Activated CD4-positive, alpha-beta T cell treated with anti-CD3 and anti-CD28 coated beads, Interleukin-2, amount 50 U/mL, for 24 hours (primary cell): Measurements from ENCODE around the gene PDCD2L.
"Not testable (repeated sequence)": the region's sequence is repeated elsewhere in the genome, so short reads cannot be mapped to it uniquely, and the experiment has no call there.

Experiments
- DNase-seq, 2 donors: peaks; one replicate each; pipeline ENCODE4 v3.0.0-alpha.2; 2020; ENCODE audit warnings: low read depth in 1 of 2, low spot score in 1 of 2

The PDCD2L gene

GRCh38 chr19:34404109-34404909, at the start of gene PDCD2L:
Gene PDCD2L (plus strand): TSS chr19:34404399. CDS start chr19:34404431, 32 bp downstream.
- DNase-seq, result peak; percentile 89 to 91

- DNase-seq, result no peak
Measured at GRCh38 chr19:34355201-34355600, 49.0 kb upstream of the PDCD2L start.

GRCh38 chr19:34356875-34357274, 47.3 kb upstream of the PDCD2L start:
- no peak for DNase-seq

- no peak for DNase-seq
Measured at GRCh38 chr19:34357431-34357830, 46.8 kb upstream of the PDCD2L start.

GRCh38 chr19:34359140-34359953, 44.9 kb upstream of the PDCD2L start:
- peak; percentile 94 to 95 for DNase-seq

- DNase-seq, result no peak
Measured at GRCh38 chr19:34359954-34360315, 44.3 kb upstream of the PDCD2L start.

- no peak for DNase-seq
Measured at GRCh38 chr19:34360354-34360909, 43.8 kb upstream of the PDCD2L start.

- no peak for DNase-seq
Measured at GRCh38 chr19:34362679-34363069, 41.5 kb upstream of the PDCD2L start.

- no peak for DNase-seq
Measured at GRCh38 chr19:34363094-34363493, 41.1 kb upstream of the PDCD2L start.

GRCh38 chr19:34363930-34364329, 40.3 kb upstream of the PDCD2L start:
- no peak for DNase-seq

GRCh38 chr19:34364462-34364829, 39.8 kb upstream of the PDCD2L start:
- DNase-seq, result no peak

- DNase-seq, result peak; percentile 56 to 58
Measured at GRCh38 chr19:34364830-34365462, 39.3 kb upstream of the PDCD2L start, which contains the start of gene GPI. Gene GPI (plus strand): TSS chr19:34365196. CDS start chr19:34365267, 71 bp downstream.

GRCh38 chr19:34365463-34366401, 38.5 kb upstream of the PDCD2L start:
- no peak for DNase-seq

- DNase-seq, result no peak
Measured at GRCh38 chr19:34366738-34367623, 37.2 kb upstream of the PDCD2L start.

GRCh38 chr19:34367624-34367957, 36.6 kb upstream of the PDCD2L start:
- DNase-seq, result no peak

- no peak for DNase-seq
Measured at GRCh38 chr19:34368338-34368737, 35.9 kb upstream of the PDCD2L start.

GRCh38 chr19:34369166-34369565, 35.0 kb upstream of the PDCD2L start:
- DNase-seq, result not testable (repeated sequence)

GRCh38 chr19:34370117-34370516, 34.1 kb upstream of the PDCD2L start:
- DNase-seq, result no peak

GRCh38 chr19:34370983-34371382, 33.2 kb upstream of the PDCD2L start:
- no peak for DNase-seq
